ENCODE data around the gene PGM3. TPM values are rescaled to one million over a fixed set of nuclear protein-coding genes. Genes with fewer than 3 reads are reported as not detected.

Gene PGM3
- total and polyA plus RNA-seq, 7 donors, result 6.5 to 18.0 (median 12.7) TPM

- no peaks in the 10 kb centered on the region for H3K4me1 ChIP-seq
- no peak for TF ChIP-seq CTCF (IDR thresholded peaks at IDR 0.05)
- intact Hi-C loops (cut with DNase I), result loop anchor here in 1 of 2 donors (5.0 kb wide), 1 partner anchor 42 kb away; no protein-coding TSS in a partner anchor
- H3K9me3 ChIP-seq, result no peaks in the 10 kb centered on the region
- no peak overlapping the region for H3K4me3 ChIP-seq
- no peak overlapping the region for H3K27ac ChIP-seq
- H3K36me3 ChIP-seq (ENCODE audit: insufficient read depth in 1 of 2, low read depth in 1 of 2), result peaks cover 8 to 100% of the 10 kb centered on the region in 2 donors
- H3K27me3 ChIP-seq (ENCODE audit: insufficient read depth in 3 of 3, low read length in 2 of 3), result no peaks in the 10 kb centered on the region
- ATAC-seq (no peak), DNase-seq (no peak)
These were observed 67.6 kb downstream of the PGM3 start for GRCh38 chr6:83125425-83125824.

GRCh38 chr6:83124553-83124952 is 68.5 kb downstream of the PGM3 start:
- ATAC-seq (no peak), DNase-seq (no peak)
- no peak overlapping the region for H3K27ac ChIP-seq
- H3K4me1 ChIP-seq, result no peaks in the 10 kb centered on the region
- no peaks in the 10 kb centered on the region for H3K27me3 ChIP-seq (ENCODE audit: insufficient read depth in 3 of 3, low read length in 2 of 3)
- H3K9me3 ChIP-seq, result no peaks in the 10 kb centered on the region
- intact Hi-C loops (cut with DNase I), result no loop called here
- no peak overlapping the region for H3K4me3 ChIP-seq
- no peak for TF ChIP-seq CTCF (IDR thresholded peaks at IDR 0.05)
- H3K36me3 ChIP-seq (ENCODE audit: insufficient read depth in 1 of 2, low read depth in 1 of 2), result peaks cover 8 to 100% of the 10 kb centered on the region in 2 donors
- WGBS, 3 donors, result 96 to 98% (median 98%) methylated on average over 3 of the region's 3 CpGs

DNA sequence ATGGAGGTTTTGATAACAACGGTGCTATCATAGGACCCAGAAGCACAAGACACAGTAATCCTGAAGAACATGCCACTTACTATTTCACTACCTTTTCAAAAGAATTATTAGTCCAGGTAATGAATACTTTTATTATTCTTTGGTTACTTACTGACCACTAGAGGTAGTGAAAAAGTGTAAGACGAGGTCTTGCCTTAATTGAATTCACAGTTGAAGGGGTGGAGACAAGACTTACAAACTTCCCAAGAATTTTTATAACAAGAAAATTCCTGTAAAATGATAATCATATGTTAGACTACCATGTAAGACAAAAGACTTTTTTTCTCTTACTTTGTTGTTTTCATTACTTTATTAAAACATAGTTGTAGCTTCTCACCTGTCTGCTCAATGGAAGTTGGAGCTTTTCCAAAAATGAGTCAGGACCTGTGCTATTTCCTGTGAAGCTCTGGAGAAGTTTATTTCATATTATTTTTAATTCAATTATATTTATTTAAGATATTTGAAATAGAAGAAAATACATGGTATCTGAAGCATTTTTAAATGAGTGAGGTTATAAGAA is 73.2 kb downstream of the PGM3 start:
- no peaks in the 10 kb centered on the region for H3K9me3 ChIP-seq
- 89 to 96% (median 94%) methylated on average over 2 of the region's 2 CpGs for WGBS, 3 donors
- no peak for TF ChIP-seq CTCF (IDR thresholded peaks at IDR 0.05)
- ATAC-seq, result no peak
- no peak overlapping the region for H3K4me3 ChIP-seq
- no peaks in the 10 kb centered on the region for H3K4me1 ChIP-seq
- intact Hi-C loops (cut with DNase I), result loop anchor here in 1 of 2 donors (5.0 kb wide), 1 partner anchor 47 kb away; no protein-coding TSS in a partner anchor
- H3K27me3 ChIP-seq (ENCODE audit: insufficient read depth in 3 of 3, low read length in 2 of 3), result no peaks in the 10 kb centered on the region
- H3K27ac ChIP-seq, result no peak overlapping the region
- no peak for DNase-seq
- H3K36me3 ChIP-seq (ENCODE audit: insufficient read depth in 1 of 2, low read depth in 1 of 2), result peaks cover 0 to 69% of the 10 kb centered on the region in 2 donors

DNA sequence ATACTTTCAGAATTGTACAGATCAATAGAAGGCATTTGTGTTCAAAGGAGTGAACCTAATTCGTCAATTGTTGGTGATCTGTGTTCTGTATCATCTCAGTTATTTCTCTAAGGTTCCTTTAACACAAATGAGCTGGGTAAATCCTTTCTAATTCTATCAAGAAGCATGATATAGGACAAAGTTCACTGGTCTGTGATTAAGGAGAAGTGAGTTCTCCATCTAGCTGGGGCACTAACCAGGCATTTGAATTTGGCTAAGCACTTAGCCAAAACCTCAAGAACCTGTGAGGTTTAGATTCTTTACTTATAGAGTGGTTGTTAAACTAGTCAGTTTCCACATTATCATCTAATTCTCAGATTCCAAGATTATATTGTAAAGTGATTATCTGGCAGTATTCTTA is 75.3 kb downstream of the PGM3 start:
- no peak overlapping the region for H3K4me3 ChIP-seq
- no peak overlapping the region for H3K27ac ChIP-seq
- H3K27me3 ChIP-seq (ENCODE audit: insufficient read depth in 3 of 3, low read length in 2 of 3), result no peaks in the 10 kb centered on the region
- peaks cover 0 to 58% of the 10 kb centered on the region in 2 donors for H3K36me3 ChIP-seq (ENCODE audit: insufficient read depth in 1 of 2, low read depth in 1 of 2)
- peaks cover 10% of the 10 kb centered on the region for H3K4me1 ChIP-seq
- WGBS, 3 donors, result 94 to 100% (median 98%) methylated on average over 1 of the region's 1 CpG
- no peak for ATAC-seq
- intact Hi-C loops (cut with DNase I), result loop anchor here in 1 of 2 donors (5.0 kb wide), 1 partner anchor 49 kb away; no protein-coding TSS in a partner anchor
- H3K9me3 ChIP-seq, result no peaks in the 10 kb centered on the region
- TF ChIP-seq CTCF (IDR thresholded peaks at IDR 0.05), result no peak
- no peak for DNase-seq

Other genes starting within 250 kb of the PGM3 start
- 1 to 10 TPM; 2.0 to 3.0 (median 2.1) TPM for gene UBE3D, start 127.4 kb downstream of the PGM3 start, total RNA-seq
- 1 to 10 TPM; 1.9 to 3.8 (median 3.1) TPM for gene UBE3D, start 127.4 kb downstream of the PGM3 start, polyA plus RNA-seq
- 10 to 100 TPM; 12.7 to 14.0 (median 13.8) TPM for gene DOP1A, start 125.6 kb downstream of the PGM3 start, total RNA-seq
- gene DOP1A, start 125.6 kb downstream of the PGM3 start, polyA plus RNA-seq, result 1 to 10 TPM; 2.1 to 7.5 (median 3.2) TPM
- gene RWDD2A, start 92 bp upstream of the PGM3 start, total RNA-seq, result 1 to 10 TPM; 1.7 to 2.3 (median 2.1) TPM
- 1 to 10 TPM; 1.3 to 2.6 (median 2.0) TPM for gene RWDD2A, start 92 bp upstream of the PGM3 start, polyA plus RNA-seq
- gene ME1, start 237.8 kb upstream of the PGM3 start, total RNA-seq, result 10 to 100 TPM; 33.2 to 52.2 (median 35.9) TPM
- 10 to 100 TPM; 13.5 to 28.1 (median 15.5) TPM for gene ME1, start 237.8 kb upstream of the PGM3 start, polyA plus RNA-seq

Measured in psoas muscle (tissue), 8 donors.